Mucosa of stomach (tissue), 1 donor: ENCODE data around the gene ETV4.

Experiments
- H3K27me3 ChIP-seq: one replicate; pipeline ENCODE4 v1.7.0; 2013; ENCODE audit warnings: mild to moderate bottlenecking, low read length; ENCODE audit not compliant: control insufficient read depth, insufficient read depth
- H3K36me3 ChIP-seq: one replicate; pipeline ENCODE4 v1.7.0; 2013; ENCODE audit warnings: low read length; ENCODE audit not compliant: control insufficient read depth, insufficient read depth
- H3K4me1 ChIP-seq: one replicate; pipeline ENCODE4 v1.7.0; 2013; ENCODE audit warnings: mild to moderate bottlenecking, low read length; ENCODE audit not compliant: control insufficient read depth, insufficient read depth
- H3K4me3 ChIP-seq: one replicate; pipeline ENCODE4 v1.7.0; 2013; ENCODE audit warnings: low read length
- H3K9ac ChIP-seq: one replicate; pipeline ENCODE4 v1.7.0; 2013; ENCODE audit warnings: mild to moderate bottlenecking, low read length, moderate library complexity
- H3K9me3 ChIP-seq: one replicate; pipeline ENCODE4 v1.7.0; 2013; ENCODE audit warnings: mild to moderate bottlenecking, low read length, moderate library complexity; ENCODE audit not compliant: control insufficient read depth
- donor health status: Pancreatic carcinoma.

Gene ETV4

GRCh38 chr17:43579566-43580140 is 33.5 kb upstream of the ETV4 start:
- H3K4me3 ChIP-seq = no peak overlapping the region
- no peaks in the 10 kb centered on the region for H3K9me3 ChIP-seq
- H3K4me1 ChIP-seq = peaks cover 43% of the 10 kb centered on the region
- no peaks in the 10 kb centered on the region for H3K27me3 ChIP-seq
- H3K36me3 ChIP-seq = no peaks in the 10 kb centered on the region
- no peak overlapping the region for H3K9ac ChIP-seq

- Histone ChIP-seq H3K9me3 (no peaks in the 10 kb centered on the region), H3K4me1 (peaks cover 50% of the 10 kb centered on the region), H3K27me3 (no peaks in the 10 kb centered on the region), H3K4me3 (no peak overlapping the region), H3K9ac (no peak overlapping the region), H3K36me3 (no peaks in the 10 kb centered on the region)
These were observed 32.8 kb upstream of the ETV4 start for GRCh38 chr17:43578699-43579565.

GRCh38 chr17:43578404-43578698 is 32.2 kb upstream of the ETV4 start:
- Histone ChIP-seq H3K4me3 (no peak overlapping the region), H3K9ac (no peak overlapping the region), H3K36me3 (no peaks in the 10 kb centered on the region), H3K4me1 (peaks cover 52% of the 10 kb centered on the region), H3K9me3 (no peaks in the 10 kb centered on the region), H3K27me3 (no peaks in the 10 kb centered on the region)

GRCh38 chr17:43577664-43578403 is 31.7 kb upstream of the ETV4 start:
- Histone ChIP-seq H3K4me1 (peaks cover 52% of the 10 kb centered on the region), H3K9ac (no peak overlapping the region), H3K9me3 (no peaks in the 10 kb centered on the region)

GRCh38 chr17:43576563-43577229 is 30.6 kb upstream of the ETV4 start:
- Histone ChIP-seq H3K36me3 (no peaks in the 10 kb centered on the region), H3K4me3 (no peak overlapping the region), H3K9ac (no peak overlapping the region), H3K27me3 (no peaks in the 10 kb centered on the region), H3K9me3 (no peaks in the 10 kb centered on the region), H3K4me1 (peaks cover 43% of the 10 kb centered on the region)

More at GRCh38 chr17:43577664-43578403, 31.7 kb upstream of the ETV4 start:
- H3K36me3 ChIP-seq = no peaks in the 10 kb centered on the region
- no peaks in the 10 kb centered on the region for H3K27me3 ChIP-seq
- no peak overlapping the region for H3K4me3 ChIP-seq

DNA sequence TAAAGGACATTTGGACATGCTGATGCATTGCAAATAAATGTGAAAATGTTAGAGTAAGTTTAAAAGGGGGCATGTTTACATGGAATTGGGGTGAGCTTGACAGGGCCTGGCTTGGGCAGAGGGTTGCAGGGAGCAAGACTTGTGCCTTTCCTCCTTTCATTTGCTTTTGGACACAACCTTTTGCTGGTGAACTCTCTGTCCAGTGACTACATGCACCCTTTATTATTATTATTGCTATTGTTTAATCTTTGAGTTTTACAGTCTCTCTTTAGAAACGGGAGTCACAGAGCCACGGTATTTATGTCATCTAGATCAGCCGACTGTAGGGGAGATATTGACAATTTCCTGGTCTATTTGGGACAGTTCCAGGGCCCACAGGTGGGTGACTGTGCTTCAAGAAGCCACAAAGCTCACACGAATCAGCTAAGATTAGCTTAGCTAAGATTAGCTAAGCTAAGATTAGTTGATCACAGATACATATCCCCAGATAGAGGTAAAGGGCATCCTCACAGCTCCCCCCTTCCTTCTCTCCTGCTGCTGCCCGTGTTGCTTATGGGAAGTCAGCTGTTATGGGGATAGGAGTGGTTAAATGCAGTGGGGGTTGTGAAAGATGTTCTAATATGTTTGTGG is 28.9 kb upstream of the ETV4 start:
- Histone ChIP-seq H3K27me3 (no peaks in the 10 kb centered on the region), H3K9ac (no peak overlapping the region), H3K36me3 (no peaks in the 10 kb centered on the region), H3K4me1 (peaks cover 35% of the 10 kb centered on the region), H3K4me3 (no peak overlapping the region), H3K9me3 (no peaks in the 10 kb centered on the region)

DNA sequence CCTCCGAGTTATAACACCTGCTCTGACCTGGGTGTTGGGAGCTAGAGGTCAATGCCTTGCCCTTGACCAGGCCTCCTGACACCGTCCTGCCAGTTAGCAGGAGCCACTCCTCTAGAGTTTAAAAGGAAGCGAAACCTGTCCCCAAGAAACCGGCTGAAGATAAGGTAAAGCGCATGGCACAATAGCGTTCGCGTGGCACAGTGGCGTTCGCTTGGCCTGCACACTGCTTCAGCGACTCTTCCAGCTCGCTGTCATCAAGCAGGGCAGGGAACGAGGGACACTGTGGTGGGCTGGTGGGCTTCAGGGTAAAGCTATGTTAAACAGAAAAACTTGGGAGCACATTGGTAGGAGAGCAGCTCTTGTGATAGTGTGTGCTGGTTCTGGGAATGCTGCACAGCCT is 28.2 kb upstream of the ETV4 start:
- H3K4me1 ChIP-seq = peaks cover 30% of the 10 kb centered on the region
- no peak overlapping the region for H3K9ac ChIP-seq
- H3K27me3 ChIP-seq = no peaks in the 10 kb centered on the region
- no peaks in the 10 kb centered on the region for H3K9me3 ChIP-seq
- no peak overlapping the region for H3K4me3 ChIP-seq
- no peaks in the 10 kb centered on the region for H3K36me3 ChIP-seq

GRCh38 chr17:43573579-43574321 is 27.6 kb upstream of the ETV4 start:
- Histone ChIP-seq H3K4me1 (peaks cover 24% of the 10 kb centered on the region), H3K27me3 (no peaks in the 10 kb centered on the region), H3K9me3 (no peaks in the 10 kb centered on the region), H3K36me3 (no peaks in the 10 kb centered on the region), H3K9ac (no peak overlapping the region), H3K4me3 (no peak overlapping the region)

GRCh38 chr17:43572368-43572980 is 26.3 kb upstream of the ETV4 start:
- Histone ChIP-seq H3K4me1 (peaks cover 16% of the 10 kb centered on the region), H3K9me3 (no peaks in the 10 kb centered on the region), H3K27me3 (no peaks in the 10 kb centered on the region), H3K36me3 (no peaks in the 10 kb centered on the region), H3K4me3 (no peak overlapping the region), H3K9ac (no peak overlapping the region)

DNA sequence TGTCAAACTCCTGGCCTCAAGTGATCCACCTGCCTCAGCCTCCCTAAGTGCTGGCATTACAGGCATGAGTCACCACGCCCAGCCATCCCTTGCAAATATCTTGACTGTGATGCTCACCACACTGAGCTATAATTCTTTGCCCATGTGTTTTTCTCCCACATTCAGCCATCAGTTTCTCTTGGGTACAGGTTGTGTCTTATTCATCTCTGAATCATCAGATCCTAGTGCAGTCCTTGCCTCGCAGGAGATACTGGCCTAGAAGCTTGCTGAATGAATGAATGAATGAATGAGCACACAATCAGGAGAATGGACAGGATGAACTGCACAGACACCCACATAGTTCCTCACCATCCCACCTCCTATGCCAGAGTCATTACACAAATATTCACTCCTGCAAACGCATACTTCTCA is 24.4 kb upstream of the ETV4 start:
- Histone ChIP-seq H3K4me3 (no peak overlapping the region), H3K4me1 (peaks cover 16% of the 10 kb centered on the region), H3K27me3 (no peaks in the 10 kb centered on the region), H3K36me3 (no peaks in the 10 kb centered on the region), H3K9ac (no peak overlapping the region), H3K9me3 (no peaks in the 10 kb centered on the region)
